NCI-H1694 treated with DMSO at 0.1 percent for 48 hours (cell line): ENCODE results near the gene TAF11.
"Not testable (repeated sequence)": the region's sequence is repeated elsewhere in the genome, so short reads cannot be mapped to it uniquely, and the experiment has no call there.

Experiments
- DNase-seq: peaks from one replicate; lab custom pipeline; 2025; lab: John Stamatoyannopoulos, UW

The TAF11 gene

DNA sequence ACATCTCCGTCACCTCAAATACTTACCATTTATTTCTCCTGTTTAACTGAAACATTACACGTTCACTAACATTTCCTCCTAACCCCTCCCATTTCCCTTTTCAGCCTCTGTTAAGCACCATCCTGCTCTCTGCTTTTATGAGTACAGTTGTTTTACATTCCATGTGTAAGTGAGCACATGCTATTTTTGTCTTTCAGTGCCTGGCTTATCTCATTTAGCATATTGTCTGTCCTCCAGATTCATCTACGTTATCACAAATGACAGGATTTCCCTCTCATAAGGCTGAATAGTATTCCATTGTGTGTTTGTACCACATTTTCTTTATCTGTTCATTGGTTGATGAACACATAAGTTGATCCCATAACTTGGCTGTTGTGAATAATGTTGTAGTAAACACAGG lies 22.7 kb downstream of the TAF11 start:
- DNase-seq = no peak

DNA sequence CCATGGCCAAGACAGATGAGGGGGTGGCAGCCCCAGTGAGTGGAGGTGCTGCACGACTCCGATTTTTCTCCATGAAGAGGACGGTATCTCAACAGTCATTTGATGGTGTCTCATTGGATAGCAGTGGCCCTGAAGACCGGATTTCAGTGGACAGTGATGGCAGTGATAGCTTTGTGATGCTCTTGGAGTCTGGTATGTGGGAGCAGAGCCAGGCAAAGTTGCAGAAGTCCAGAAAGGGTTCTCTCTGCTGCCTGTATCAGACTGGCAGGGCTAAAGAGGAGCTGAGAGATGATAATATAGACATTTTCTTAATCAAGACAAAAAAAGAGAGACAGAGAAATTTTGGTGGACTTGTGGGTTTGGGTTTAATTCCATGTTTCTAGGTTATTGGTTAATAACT lies 23.8 kb downstream of the TAF11 start:
- no peak for DNase-seq

DNA sequence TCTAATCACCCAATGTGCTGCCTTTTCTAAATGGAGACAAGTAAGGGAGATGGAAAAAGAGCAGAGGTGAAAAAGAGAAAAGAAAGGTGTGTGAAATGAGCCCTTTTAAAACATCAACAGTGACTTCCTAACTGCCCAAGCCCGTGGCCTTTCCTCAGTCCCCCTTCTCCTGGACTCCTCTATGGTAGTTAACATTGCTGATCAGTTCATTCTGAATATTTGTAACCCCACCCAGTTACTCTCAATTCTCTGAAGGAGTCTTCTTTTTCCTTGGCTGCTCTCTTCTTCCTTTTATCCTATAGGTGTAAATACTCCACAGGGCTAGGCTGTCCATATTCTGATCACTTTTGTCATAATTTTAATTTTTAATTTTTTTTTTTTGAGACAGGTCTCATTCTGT lies 27.1 kb downstream of the TAF11 start:
- DNase-seq = no peak

DNA sequence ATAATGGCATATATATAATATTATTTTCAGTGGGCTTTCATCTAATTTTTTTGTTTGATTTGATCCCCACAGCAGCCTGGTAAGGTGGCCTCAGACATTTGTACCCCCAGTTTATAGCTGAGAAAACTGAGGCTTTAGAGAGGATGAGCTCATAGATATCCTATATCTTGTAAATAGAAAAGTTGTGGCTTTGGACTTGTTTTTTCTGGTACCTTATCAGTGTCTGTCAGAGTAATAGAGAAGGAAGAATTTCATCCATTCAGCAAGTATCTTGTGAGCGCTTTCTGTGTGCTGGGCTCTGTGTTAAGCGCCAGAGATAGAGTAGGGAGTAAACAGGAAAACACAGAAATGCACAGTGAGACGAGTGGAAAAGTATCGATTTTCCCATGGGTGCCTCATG lies 27.9 kb downstream of the TAF11 start:
- DNase-seq = no peak

DNA sequence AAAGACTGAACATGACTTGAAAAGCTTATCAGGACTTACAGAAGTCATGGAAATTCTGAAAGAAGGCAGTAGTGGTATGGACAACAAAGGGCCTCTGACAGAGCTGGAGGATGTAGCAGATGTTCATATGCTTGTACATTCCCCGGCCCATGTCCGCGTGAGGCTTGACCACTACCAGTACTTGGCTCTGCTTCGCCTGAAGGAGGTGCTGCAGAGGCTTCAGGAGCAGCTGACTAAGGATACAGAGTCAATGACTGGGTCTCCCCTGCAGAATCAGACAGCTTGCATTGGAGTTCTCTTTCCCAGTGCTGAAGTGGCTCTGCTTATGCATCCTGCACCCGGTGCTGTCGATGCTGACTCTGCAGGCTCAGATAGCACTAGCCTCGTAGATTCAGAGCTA lies 29.2 kb downstream of the TAF11 start:
- no peak for DNase-seq

DNA sequence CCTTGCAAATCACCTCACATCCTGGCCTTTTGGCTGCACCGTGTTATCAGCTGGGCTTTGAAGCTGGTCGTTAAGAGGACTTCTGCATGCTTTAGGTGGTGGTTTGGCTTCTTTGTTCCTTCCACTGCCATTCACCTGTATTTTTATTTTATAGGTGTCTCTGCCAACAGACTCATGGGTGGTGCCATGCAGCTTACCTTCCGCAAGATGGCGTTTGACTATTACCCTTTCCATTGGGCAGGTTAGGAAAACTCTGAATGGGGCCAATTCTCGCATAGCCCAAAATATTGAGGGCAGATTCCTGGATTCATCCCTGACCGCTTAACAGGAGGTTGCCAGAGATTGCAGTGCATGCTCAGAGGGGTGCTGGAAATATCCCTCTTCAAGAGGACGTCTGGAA lies 32.4 kb downstream of the TAF11 start:
- DNase-seq = no peak

DNA sequence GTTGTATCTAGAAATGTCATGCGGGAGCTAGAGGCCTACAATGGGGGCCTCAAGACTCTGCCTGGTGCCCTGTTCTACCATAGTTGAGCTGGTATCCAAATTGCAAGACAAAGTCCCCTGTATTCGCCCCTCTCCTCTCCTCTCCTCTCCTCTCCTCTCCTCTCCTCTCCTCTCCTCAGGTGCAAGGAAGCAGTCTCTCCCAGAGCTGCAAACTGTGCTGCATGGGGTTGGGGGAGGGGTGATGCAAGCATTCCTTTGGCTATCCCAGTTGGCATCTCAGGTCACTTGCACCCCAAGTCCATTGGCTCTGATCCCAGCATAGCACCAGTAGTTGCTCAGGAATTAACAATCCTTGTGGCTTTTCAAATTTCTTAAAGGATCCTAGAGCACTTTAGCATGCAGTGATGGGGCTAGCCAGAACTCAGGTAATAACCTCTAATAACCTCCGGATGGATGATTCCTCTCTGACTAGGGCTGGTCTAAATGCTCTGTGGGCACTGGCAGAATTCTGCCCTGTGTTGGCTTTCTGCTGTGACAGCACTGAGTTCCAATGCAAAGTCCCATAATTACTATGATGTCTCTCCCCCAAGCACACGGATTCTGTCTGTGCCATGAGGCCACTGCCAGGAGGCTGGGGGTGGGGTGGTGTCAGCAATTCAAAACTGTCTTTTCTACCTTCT lies 35.3 kb downstream of the TAF11 start:
- DNase-seq = no peak

DNA sequence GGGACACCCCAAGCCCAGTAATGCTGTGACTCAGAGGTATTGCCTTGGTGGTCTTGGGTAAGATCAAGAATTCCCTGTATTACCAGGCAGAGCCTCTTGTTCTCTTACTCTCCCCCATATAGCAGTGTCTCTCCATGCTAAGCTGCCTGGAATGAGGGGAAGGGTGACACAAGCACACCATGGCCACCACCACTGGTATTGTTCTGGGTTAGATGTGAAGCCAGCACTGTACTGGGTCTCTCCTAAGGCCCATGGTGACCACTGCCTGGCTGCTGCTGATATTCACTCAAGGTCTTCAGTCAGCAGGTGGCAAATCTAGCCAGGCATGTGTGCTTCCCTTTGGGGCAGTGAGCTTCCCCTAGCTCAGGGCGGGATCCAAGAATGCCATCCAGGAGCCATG lies 36.5 kb downstream of the TAF11 start:
- DNase-seq = no peak

DNA sequence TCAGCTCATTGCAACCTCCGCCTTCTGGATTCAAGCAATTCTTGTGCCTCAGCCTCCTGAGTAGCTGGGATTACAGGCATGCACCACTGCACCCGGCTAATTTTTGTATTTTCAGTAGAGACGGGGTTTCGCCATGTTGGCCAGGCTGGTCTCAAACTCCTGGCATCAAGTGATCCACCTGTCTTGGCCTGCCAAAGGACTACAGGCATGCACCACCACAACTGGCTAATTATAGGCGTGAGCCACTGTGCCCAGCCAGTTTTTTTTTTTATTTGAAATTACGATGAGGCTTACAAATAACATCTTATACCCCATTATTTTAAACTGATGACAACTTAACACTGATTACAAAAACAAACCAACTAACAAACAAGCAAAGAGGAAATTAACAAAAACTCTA lies 38.8 kb downstream of the TAF11 start:
- DNase-seq = not testable (repeated sequence)

DNA sequence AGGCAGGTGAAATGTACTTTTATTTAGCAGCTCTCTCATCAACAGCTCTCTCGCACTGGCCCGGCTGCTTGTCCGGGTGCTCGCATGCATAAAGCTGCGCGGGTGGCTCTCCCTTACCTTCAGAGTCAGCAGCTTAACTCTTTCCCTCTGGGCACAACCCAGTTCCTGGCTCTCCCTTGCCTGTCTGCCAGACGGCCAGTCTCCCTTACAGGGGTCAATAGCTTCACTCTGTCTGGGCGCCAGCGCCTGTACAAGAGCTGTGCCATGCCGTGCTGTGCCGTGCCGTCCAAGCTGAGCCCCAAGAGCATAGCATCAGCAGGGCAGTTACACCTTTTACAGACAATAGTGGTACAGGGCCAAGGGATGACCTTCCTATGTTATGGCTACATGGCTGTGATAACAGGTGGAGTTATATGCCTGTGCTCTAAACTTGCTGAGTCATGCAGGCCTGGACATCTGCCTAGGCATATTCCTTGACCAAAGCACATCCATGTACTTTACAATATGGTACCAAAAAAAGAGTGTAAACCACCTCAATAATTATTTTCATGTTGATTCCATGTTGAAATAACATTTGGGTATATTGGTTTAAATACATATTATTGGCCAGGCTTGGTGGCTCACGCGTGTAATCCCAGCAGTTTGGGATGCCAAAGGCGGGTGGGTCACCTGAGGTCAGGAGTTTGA lies 48.0 kb downstream of the TAF11 start:
- no peak for DNase-seq

DNA sequence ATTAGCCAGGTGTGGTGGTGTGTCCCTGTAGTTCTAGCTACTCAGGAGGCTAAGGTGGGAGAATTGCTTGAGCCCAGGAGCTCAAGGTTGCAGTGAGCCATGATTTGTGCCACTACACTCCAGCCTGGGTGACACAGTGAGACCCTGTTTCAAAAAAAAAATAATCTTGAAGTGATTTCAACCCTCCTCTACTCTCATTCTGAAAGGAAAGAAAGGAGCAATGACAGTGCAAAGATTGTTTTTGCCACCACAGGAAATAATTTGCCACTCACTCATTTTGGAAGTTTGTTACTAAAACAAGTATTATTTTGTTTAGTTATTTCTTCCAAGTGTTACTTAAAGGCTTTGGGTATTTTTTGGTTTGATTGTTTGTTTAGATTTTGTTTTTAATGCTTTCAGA lies 50.3 kb downstream of the TAF11 start:
- no peak for DNase-seq

DNA sequence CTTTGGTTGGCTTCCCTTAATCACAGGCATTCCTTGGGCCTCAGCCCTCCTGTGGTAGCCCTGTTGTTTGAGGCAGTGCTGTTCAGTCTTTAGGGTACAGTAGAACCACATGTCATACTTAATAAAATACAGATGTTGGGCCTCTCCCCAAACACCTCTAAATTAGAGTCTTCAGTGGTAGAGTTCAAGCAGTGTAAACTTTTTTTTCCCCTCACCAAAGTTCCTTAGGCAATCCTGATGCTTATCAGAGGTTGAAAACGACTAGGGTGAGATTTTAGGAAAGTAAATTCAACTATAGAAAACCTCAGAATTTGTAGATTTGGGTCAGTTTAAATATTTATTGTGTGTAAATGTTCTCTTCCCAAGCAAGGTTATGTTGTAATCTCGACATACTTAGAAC lies 51.4 kb downstream of the TAF11 start:
- DNase-seq = no peak

DNA sequence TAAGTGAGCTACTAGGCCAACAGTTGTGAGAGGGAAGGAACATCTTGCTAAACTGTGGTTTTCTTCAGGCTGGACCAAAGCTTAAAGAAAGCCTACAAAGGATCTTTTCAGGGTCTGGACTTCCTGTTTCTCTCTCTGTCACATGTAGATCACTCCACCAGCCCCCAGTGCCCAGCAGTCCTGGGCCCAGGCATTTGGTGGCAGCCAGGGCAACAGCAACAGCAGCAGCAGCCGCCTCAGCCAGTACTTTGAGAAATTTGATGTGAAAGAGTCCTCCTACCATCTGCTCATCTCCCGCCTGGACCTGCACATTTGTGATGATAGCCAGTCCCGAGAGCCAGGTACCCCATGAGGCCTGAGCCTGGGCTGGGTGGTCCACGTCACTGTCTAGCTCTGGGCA lies 51.8 kb downstream of the TAF11 start:
- no peak for DNase-seq

DNA sequence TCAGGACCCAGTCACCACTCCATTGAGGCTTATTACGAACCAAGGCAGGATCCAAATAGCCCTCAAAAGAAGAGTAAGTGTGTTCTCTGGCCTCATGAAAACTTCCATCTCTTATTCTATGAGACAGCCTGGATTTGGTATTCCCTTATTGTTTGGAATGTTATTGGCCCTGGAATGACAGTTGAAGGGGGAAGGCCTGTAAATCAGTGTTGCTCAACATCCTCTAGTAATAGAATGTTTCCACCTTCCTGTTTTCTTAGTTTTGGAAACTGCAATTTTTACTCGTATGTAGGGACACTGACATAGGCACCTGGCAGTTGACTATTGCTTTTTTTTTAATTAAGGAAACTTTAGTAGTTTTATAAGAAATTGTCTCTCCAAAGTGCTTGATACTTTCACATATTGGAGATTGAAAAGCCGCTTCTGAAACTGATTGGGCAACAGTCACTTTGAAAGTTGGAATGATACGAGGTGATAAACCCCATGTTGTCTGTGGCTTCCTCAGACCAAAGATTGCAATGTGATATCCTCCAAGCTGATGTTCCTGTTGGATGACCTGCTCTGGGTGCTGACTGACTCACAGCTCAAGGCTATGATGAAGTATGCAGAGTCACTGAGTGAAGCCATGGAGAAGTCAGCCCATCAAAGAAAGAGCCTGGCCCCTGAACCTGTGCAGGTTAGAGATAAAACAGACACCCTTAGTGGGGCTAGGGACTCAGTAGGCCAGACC lies 52.9 kb downstream of the TAF11 start:
- no peak for DNase-seq

DNA sequence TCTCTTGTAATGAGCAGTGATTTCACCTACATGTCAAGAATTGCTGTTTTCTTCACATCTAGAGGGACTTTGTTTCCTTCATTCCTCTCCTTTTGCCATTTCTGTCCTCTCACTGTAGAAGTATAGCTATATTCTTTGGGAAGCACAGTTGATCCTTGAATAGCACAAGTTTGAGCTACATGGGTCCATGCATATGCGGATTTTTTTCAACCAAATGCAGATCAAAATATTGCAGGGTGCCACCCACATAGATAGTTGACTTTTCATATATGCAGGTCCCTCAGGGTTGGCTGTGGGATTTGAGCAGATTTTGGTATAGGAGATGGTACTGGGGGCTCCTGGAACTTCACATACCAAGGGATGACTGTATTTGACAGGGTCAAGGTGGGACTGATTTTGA lies 54.9 kb downstream of the TAF11 start:
- no peak for DNase-seq

DNA sequence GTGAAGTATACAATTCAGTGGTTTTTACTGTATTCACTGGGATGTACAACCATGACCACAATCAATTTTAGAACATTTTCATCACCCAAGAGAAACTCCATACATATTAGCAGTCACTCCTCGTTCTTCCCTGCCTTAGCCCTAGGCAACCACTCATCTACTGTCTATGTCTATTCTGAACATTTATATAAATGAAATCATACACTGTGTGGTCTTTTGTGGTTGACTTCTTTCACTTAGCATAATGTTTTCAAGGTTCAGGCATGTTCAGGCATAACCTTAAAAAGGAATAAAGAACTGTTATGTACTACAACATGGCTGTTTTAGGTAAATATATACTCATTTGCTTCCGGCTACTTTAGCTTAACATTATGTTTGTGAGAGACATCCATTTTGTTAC lies 58.7 kb downstream of the TAF11 start:
- DNase-seq = no peak
